HEK293T (cell line): ENCODE data around the gene GALT.

ENCODE experiments used
- CTCF ChIA-PET: fragments of 350-600 bp; formaldehyde crosslinking; extraction: SDS; loops from one replicate; lab custom pipeline; 2021; ENCODE audit warnings: antibody characterized with exemption, inconsistent platforms; lab: Yijun Ruan, JAX
- POLR2A ChIA-PET: fragments of 350-600 bp; formaldehyde crosslinking; extraction: SDS; loops from one replicate; lab custom pipeline; 2020; ENCODE audit warnings: antibody characterized with exemption, inconsistent platforms; lab: Yijun Ruan, JAX
- DNase-seq: peaks from one replicate; pipeline ENCODE4 v3.0.0; 2012; ENCODE audit warnings: mixed read lengths; ENCODE audit errors: extremely low spot score
- ARNT ChIP-seq: fragments of 450-650 bp; IDR thresholded peaks from 2 replicates; pipeline ENCODE4 v1.6.1; 2017; ENCODE audit warnings: mild to moderate bottlenecking
- BHLHE40 ChIP-seq: fragments of 450-650 bp; IDR thresholded peaks from 2 replicates; pipeline ENCODE4 v1.6.1; 2016; ENCODE audit warnings: mild to moderate bottlenecking, moderate library complexity, borderline replicate concordance
- CTBP1 ChIP-seq: fragments of 450-650 bp; IDR thresholded peaks from 2 replicates; pipeline ENCODE4 v1.6.1; 2016; ENCODE audit warnings: borderline replicate concordance
- ELF4 ChIP-seq: fragments of 450-650 bp; IDR thresholded peaks from 2 replicates; pipeline ENCODE4 v1.6.1; 2017; ENCODE audit warnings: antibody characterized with exemption
- FOXA1 ChIP-seq: fragments of 450-650 bp; IDR thresholded peaks from 2 replicates; pipeline ENCODE4 v1.6.1; 2016; ENCODE audit warnings: mild to moderate bottlenecking
- FOXK2 ChIP-seq: fragments of 450-650 bp; IDR thresholded peaks from 2 replicates; pipeline ENCODE4 v1.6.1; 2016; ENCODE audit warnings: mild to moderate bottlenecking
- FOXM1 ChIP-seq: fragments of 450-650 bp; IDR thresholded peaks from 2 replicates; pipeline ENCODE4 v1.6.1; 2017; ENCODE audit warnings: mild to moderate bottlenecking, borderline replicate concordance
- HDGF ChIP-seq: fragments of 450-650 bp; IDR thresholded peaks from 2 replicates; pipeline ENCODE4 v1.6.1; 2017; ENCODE audit warnings: antibody characterized with exemption, borderline replicate concordance
- L3MBTL2 ChIP-seq: fragments of 450-650 bp; conservative IDR thresholded peaks from 2 replicates; pipeline ENCODE4 v1.6.1; 2016; ENCODE audit warnings: mild to moderate bottlenecking
- LEF1 ChIP-seq: fragments of 450-650 bp; IDR thresholded peaks from 2 replicates; pipeline ENCODE4 v1.6.1; 2017; ENCODE audit warnings: mild to moderate bottlenecking, borderline replicate concordance
- NFRKB ChIP-seq: fragments of 450-650 bp; IDR thresholded peaks from 2 replicates; pipeline ENCODE4 v1.6.1; 2016; ENCODE audit warnings: mild to moderate bottlenecking, moderate library complexity
- PKNOX1 ChIP-seq: fragments of 450-650 bp; IDR thresholded peaks from 2 replicates; pipeline ENCODE4 v1.6.1; 2016
- SP1 ChIP-seq: fragments of 450-650 bp; IDR thresholded peaks from 2 replicates; pipeline ENCODE4 v1.6.1; 2017
- SUZ12 ChIP-seq: fragments of 450-650 bp; IDR thresholded peaks from 2 replicates; pipeline ENCODE4 v1.6.1; 2016; ENCODE audit warnings: mild to moderate bottlenecking
- TARDBP ChIP-seq: fragments of 450-650 bp; IDR thresholded peaks from 2 replicates; pipeline ENCODE4 v1.6.1; 2016
- ZNF384 ChIP-seq: fragments of 450-650 bp; IDR thresholded peaks from 2 replicates; pipeline ENCODE4 v1.6.1; 2016

Gene GALT

GRCh38 chr9:34611811-34612787 lies 34.4 kb upstream of the GALT start, which contains the start of gene RPP25L:
Gene RPP25L, minus strand, starts transcription at chr9:34612097. Its CDS starts 801 bp downstream, at chr9:34611296.
- peak; percentile 93 for DNase-seq
- TF ChIP-seq FOXK2, result no peak
- no peak for TF ChIP-seq LEF1
- TF ChIP-seq L3MBTL2, result peak; percentile 46
- POLR2A ChIA-PET, result interaction anchor here (0.9 to 2.1 kb wide), 3 partner anchors 22 to 26 kb away, joined by 3 to 6 read pairs (median 4); partner anchors contain the start of gene SIGMAR1
- CTCF ChIA-PET, result interaction anchor here (2.3 kb wide), 1 partner anchor 23 kb away, joined by 15 read pairs; no protein-coding TSS in a partner anchor

GRCh38 chr9:34612788-34613390 lies 33.6 kb upstream of the GALT start:
- ChIA-PET CTCF (interaction anchor here (1.5 to 2.3 kb wide), 2 partner anchors 21 to 22 kb away, joined by 12 to 15 read pairs; no protein-coding TSS in a partner anchor), POLR2A (interaction anchor here (0.9 to 2.1 kb wide), 4 partner anchors 13 to 25 kb away, joined by 3 to 6 read pairs (median 4); partner anchors contain the start of gene SIGMAR1)
- DNase-seq, result peak; percentile 81
- TF ChIP-seq ELF4, result no peak
- no peak for TF ChIP-seq SUZ12
- no peak for TF ChIP-seq FOXM1
- no peak for TF ChIP-seq ARNT
- no peak for TF ChIP-seq SP1
- TF ChIP-seq NFRKB, result no peak
- TF ChIP-seq BHLHE40, result no peak
- TF ChIP-seq TARDBP, result no peak
- TF ChIP-seq PKNOX1, result no peak
- no peak for TF ChIP-seq FOXK2
- no peak for TF ChIP-seq L3MBTL2
- no peak for TF ChIP-seq ZNF384
- TF ChIP-seq HDGF, result no peak
- no peak for TF ChIP-seq FOXA1

- ChIA-PET POLR2A (interaction anchor here (1.0 to 1.2 kb wide), 2 partner anchors 22 to 32 kb away, joined by 3 to 5 read pairs; partner anchors contain the start of genes GALT and SIGMAR1), CTCF (no interaction called here)
- DNase-seq, result no peak
These were observed 31.3 kb upstream of the GALT start for GRCh38 chr9:34615132-34615531.

GRCh38 chr9:34620061-34620994 lies 26.1 kb upstream of the GALT start, which contains the start of gene DCTN3:
Gene DCTN3, minus strand, starts transcription at chr9:34620495. Its CDS starts 31 bp downstream, at chr9:34620464.
- DNase-seq, result peak; percentile 97
- ChIA-PET CTCF (interaction anchor here (0.6 to 1.5 kb wide), 3 partner anchors 14 to 573 kb away, joined by 4 to 5 read pairs (median 5); no protein-coding TSS in a partner anchor), POLR2A (interaction anchor here (0.8 to 2.0 kb wide), 5 partner anchors 9 to 74 kb away, joined by 3 to 19 read pairs (median 3); partner anchors contain the start of genes ARID3C, GALT and SIGMAR1)
- peak; percentile 96 for TF ChIP-seq PKNOX1
- no peak for TF ChIP-seq BHLHE40
- no peak for TF ChIP-seq CTBP1
- no peak for TF ChIP-seq L3MBTL2
- no peak for TF ChIP-seq HDGF
- no peak for TF ChIP-seq ZNF384
- no peak for TF ChIP-seq TARDBP
- TF ChIP-seq FOXK2, result no peak
- no peak for TF ChIP-seq NFRKB
- no peak for TF ChIP-seq FOXM1
- no peak for TF ChIP-seq FOXA1
- peak; percentile 28; the same call in 1 of the 2 replicates for TF ChIP-seq ELF4
- TF ChIP-seq SP1, result no peak
- no peak for TF ChIP-seq ARNT

More at GRCh38 chr9:34615132-34615531, 31.3 kb upstream of the GALT start:
- TF ChIP-seq SP1, result no peak
- no peak for TF ChIP-seq L3MBTL2
- TF ChIP-seq NFRKB, result no peak
- TF ChIP-seq ZNF384, result no peak
- TF ChIP-seq HDGF, result no peak
- TF ChIP-seq SUZ12, result no peak
- TF ChIP-seq BHLHE40, result no peak
- TF ChIP-seq ARNT, result no peak
- no peak for TF ChIP-seq FOXA1
- no peak for TF ChIP-seq TARDBP

- DNase-seq, result no peak
- ChIA-PET CTCF (no interaction called here), POLR2A (no interaction called here)
- TF ChIP-seq SUZ12 (no peak), LEF1 (no peak), BHLHE40 (no peak), CTBP1 (no peak), FOXK2 (no peak)
These were observed 22.9 kb upstream of the GALT start for GRCh38 chr9:34623374-34624235.
